Measurements from ENCODE around the gene HDAC8. TPM values are rescaled to one million over a fixed set of nuclear protein-coding genes. Genes with fewer than 3 reads are reported as not detected.

HDAC8 gene
- polyA plus RNA-seq, 1 donor from 2014 or later = 54.0 TPM

GRCh38 chrX:72465889-72466288, 106.8 kb downstream of the HDAC8 start:
- H3K27me3 ChIP-seq (ENCODE audit: insufficient read depth, low read depth, low read length) = no peaks in the 10 kb centered on the region

DNA sequence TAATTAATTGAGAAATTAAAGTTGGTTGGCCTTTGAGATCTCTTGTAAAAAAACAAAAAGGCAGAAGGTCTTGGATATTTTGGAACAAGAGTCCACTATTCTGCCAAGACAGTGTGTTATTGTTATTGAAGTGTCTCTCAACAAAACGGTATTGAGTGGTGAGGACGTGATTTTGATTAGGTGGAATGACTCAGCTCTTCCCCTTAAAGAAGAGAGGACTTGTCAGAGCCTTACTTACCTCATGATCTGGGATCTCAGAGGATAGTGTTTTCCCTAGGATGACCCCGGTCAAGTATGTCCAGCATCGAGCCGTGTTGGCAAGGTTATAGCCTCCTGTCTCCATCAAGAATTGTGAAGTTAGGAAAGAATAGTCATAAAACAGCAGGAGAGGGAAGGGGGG, 110.9 kb downstream of the HDAC8 start:
- Histone ChIP-seq H3K4me3 (ENCODE audit: low read length) (no peak overlapping the region), H4K20me1 (ENCODE audit: insufficient read depth) (no peaks in the 10 kb centered on the region), H3K9ac (ENCODE audit: low read length) (no peak overlapping the region), H2AFZ (ENCODE audit: low read depth, low read length) (no peak overlapping the region), H3K9me2 (ENCODE audit: insufficient read depth, low read length) (no peaks in the 10 kb centered on the region), H3F3A (ENCODE audit: insufficient read depth, low read length, poor library complexity, severe bottlenecking) (no peaks in the 10 kb centered on the region), H3K4me2 (ENCODE audit: low read length) (no peak overlapping the region), H3K27me3 (ENCODE audit: insufficient read depth, low read depth, low read length) (no peaks in the 10 kb centered on the region), H3K27ac (ENCODE audit: low read length) (no peak overlapping the region), H3K9me3 (ENCODE audit: low read length) (no peaks in the 10 kb centered on the region), H3K79me2 (replicated peaks; ENCODE audit: insufficient read depth, low read length) (no peaks in the 10 kb centered on the region), H3K36me3 (ENCODE audit: insufficient read depth, low read length) (no peaks in the 10 kb centered on the region)
- TF ChIP-seq POLR2AphosphoS5 (IDR thresholded peaks at IDR 0.05) (no peak), MXI1 (conservative IDR thresholded peaks at IDR 0.05; ENCODE audit: poor library complexity, severe bottlenecking) (no peak), TAF1 (IDR thresholded peaks at IDR 0.05; ENCODE audit: low read depth) (no peak), SMC3 (conservative IDR thresholded peaks at IDR 0.05; ENCODE audit: poor library complexity) (no peak), REST (IDR thresholded peaks at IDR 0.05; ENCODE audit: borderline replicate concordance) (no peak), RAD21 (conservative IDR thresholded peaks at IDR 0.05) (no peak), EP300 (conservative IDR thresholded peaks at IDR 0.05; ENCODE audit: poor library complexity, severe bottlenecking) (no peak)
- TF ChIP-seq, protein P1, sequence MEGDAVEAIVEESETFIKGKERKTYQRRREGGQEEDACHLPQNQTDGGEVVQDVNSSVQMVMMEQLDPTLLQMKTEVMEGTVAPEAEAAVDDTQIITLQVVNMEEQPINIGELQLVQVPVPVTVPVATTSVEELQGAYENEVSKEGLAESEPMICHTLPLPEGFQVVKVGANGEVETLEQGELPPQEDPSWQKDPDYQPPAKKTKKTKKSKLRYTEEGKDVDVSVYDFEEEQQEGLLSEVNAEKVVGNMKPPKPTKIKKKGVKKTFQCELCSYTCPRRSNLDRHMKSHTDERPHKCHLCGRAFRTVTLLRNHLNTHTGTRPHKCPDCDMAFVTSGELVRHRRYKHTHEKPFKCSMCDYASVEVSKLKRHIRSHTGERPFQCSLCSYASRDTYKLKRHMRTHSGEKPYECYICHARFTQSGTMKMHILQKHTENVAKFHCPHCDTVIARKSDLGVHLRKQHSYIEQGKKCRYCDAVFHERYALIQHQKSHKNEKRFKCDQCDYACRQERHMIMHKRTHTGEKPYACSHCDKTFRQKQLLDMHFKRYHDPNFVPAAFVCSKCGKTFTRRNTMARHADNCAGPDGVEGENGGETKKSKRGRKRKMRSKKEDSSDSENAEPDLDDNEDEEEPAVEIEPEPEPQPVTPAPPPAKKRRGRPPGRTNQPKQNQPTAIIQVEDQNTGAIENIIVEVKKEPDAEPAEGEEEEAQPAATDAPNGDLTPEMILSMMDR (IDR thresholded peaks at IDR 0.05; ENCODE audit: poor library complexity, severe bottlenecking) = no peak

More at GRCh38 chrX:72465889-72466288, 106.8 kb downstream of the HDAC8 start:
- no peak overlapping the region for H3K4me2 ChIP-seq (ENCODE audit: low read length)
- H3K27ac ChIP-seq (ENCODE audit: low read length) = no peak overlapping the region
- no peak overlapping the region for H2AFZ ChIP-seq (ENCODE audit: low read depth, low read length)
- H3K9me2 ChIP-seq (ENCODE audit: insufficient read depth, low read length) = no peaks in the 10 kb centered on the region
- no peak overlapping the region for H3K9ac ChIP-seq (ENCODE audit: low read length)
- H3K36me3 ChIP-seq (ENCODE audit: insufficient read depth, low read length) = no peaks in the 10 kb centered on the region
- no peak overlapping the region for H3K4me3 ChIP-seq (ENCODE audit: low read length)
- no peaks in the 10 kb centered on the region for H4K20me1 ChIP-seq (ENCODE audit: insufficient read depth)
- TF ChIP-seq EZH2 (IDR thresholded peaks at IDR 0.05; ENCODE audit: borderline replicate concordance, insufficient read depth, low read length, poor library complexity, severe bottlenecking) (no peak), REST (IDR thresholded peaks at IDR 0.05; ENCODE audit: borderline replicate concordance) (no peak), SMC3 (conservative IDR thresholded peaks at IDR 0.05; ENCODE audit: poor library complexity) (no peak), MXI1 (conservative IDR thresholded peaks at IDR 0.05; ENCODE audit: poor library complexity, severe bottlenecking) (no peak), TAF1 (IDR thresholded peaks at IDR 0.05; ENCODE audit: low read depth) (no peak), EP300 (conservative IDR thresholded peaks at IDR 0.05; ENCODE audit: poor library complexity, severe bottlenecking) (no peak), POLR2AphosphoS5 (IDR thresholded peaks at IDR 0.05) (no peak), RAD21 (conservative IDR thresholded peaks at IDR 0.05) (no peak)
- TF ChIP-seq, protein P1 (IDR thresholded peaks at IDR 0.05; ENCODE audit: poor library complexity, severe bottlenecking) = no peak
- H3F3A ChIP-seq (ENCODE audit: insufficient read depth, low read length, poor library complexity, severe bottlenecking) = no peaks in the 10 kb centered on the region
- H3K79me2 ChIP-seq (replicated peaks; ENCODE audit: insufficient read depth, low read length) = no peaks in the 10 kb centered on the region
- H3K9me3 ChIP-seq (ENCODE audit: low read length) = no peaks in the 10 kb centered on the region

Data from neural cell (in vitro differentiated cells).